GM06990 (cell line): ENCODE data around the gene YLPM1.

Experiments
- DNase-seq: peaks from one replicate; pipeline ENCODE4 v3.0.0-alpha.2; 2011; ENCODE audit not compliant: insufficient read length; ENCODE audit errors: extremely low read depth
- H3K27me3 ChIP-seq: replicated peaks from 2 replicates; pipeline ENCODE4 v1.6.0; 2011; ENCODE audit warnings: low read length; ENCODE audit not compliant: control insufficient read depth, insufficient read depth
- H3K36me3 ChIP-seq: 2 replicates; pipeline ENCODE4 v1.5.1; 2011; ENCODE audit warnings: low read length; ENCODE audit not compliant: control insufficient read depth, insufficient read depth
- H3K4me3 ChIP-seq: replicated peaks from 2 replicates; pipeline ENCODE4 v1.5.1; 2011; ENCODE audit warnings: low read depth, mild to moderate bottlenecking, control low read depth, low read length
- CTCF ChIP-seq: IDR thresholded peaks from 2 replicates; pipeline ENCODE4 v1.5.1; 2011; ENCODE audit warnings: low read length, control low read depth, mild to moderate bottlenecking, inconsistent platforms; ENCODE audit not compliant: insufficient read depth, poor library complexity, severe bottlenecking

The YLPM1 gene

GRCh38 chr14:74868739-74869138 lies 105.6 kb downstream of the YLPM1 start:
- TF ChIP-seq CTCF: no peak
- H3K4me3 ChIP-seq: no peak overlapping the region
- H3K36me3 ChIP-seq: no peaks in the 10 kb centered on the region
- DNase-seq: no peak
- H3K27me3 ChIP-seq: no peaks in the 10 kb centered on the region

- no peak for DNase-seq
- H3K27me3 ChIP-seq: no peaks in the 10 kb centered on the region
- H3K4me3 ChIP-seq: no peak overlapping the region
- no peak for TF ChIP-seq CTCF
- H3K36me3 ChIP-seq: no peaks in the 10 kb centered on the region
Measured at GRCh38 chr14:74871819-74872218, 108.7 kb downstream of the YLPM1 start.

- DNase-seq: no peak
- TF ChIP-seq CTCF: no peak
- Histone ChIP-seq H3K36me3 (no peaks in the 10 kb centered on the region), H3K27me3 (no peaks in the 10 kb centered on the region), H3K4me3 (no peak overlapping the region)
Measured at GRCh38 chr14:74875204-74875603, 112.1 kb downstream of the YLPM1 start.

- H3K4me3 ChIP-seq: no peak within 1 kb of the TSS; the same call in 1 of the 2 replicates
- H3K27me3 ChIP-seq: no peaks in the 10 kb centered on the region
- DNase-seq: peak; percentile 47
- no peaks in the 10 kb centered on the region for H3K36me3 ChIP-seq
- no peak for TF ChIP-seq CTCF
Measured at GRCh38 chr14:74875941-74876913, 113.1 kb downstream of the YLPM1 start, which contains the start of gene PROX2. Gene PROX2 (minus strand): TSS chr14:74876145. CDS start chr14:74863834, 12,311 bp downstream.

GRCh38 chr14:74879427-74880182 lies 116.5 kb downstream of the YLPM1 start:
- Histone ChIP-seq H3K36me3 (no peaks in the 10 kb centered on the region), H3K4me3 (no peak overlapping the region), H3K27me3 (no peaks in the 10 kb centered on the region)
- no peak for TF ChIP-seq CTCF
- no peak for DNase-seq
